HepG2 (cell line): ENCODE results near the gene COBLL1. TPM values are rescaled to one million over a fixed set of nuclear protein-coding genes. Genes with fewer than 3 reads are reported as not detected.

Experiments used
- ARNT ChIP-seq: fragments of 450-650 bp; IDR thresholded peaks from 2 replicates; pipeline ENCODE4 v1.6.1; 2017
- MLLT10 ChIP-seq: sonication (generic); formaldehyde crosslinking; IDR thresholded peaks from 2 replicates; pipeline ENCODE4 v1.4.0; 2020; ENCODE audit warnings: missing genetic modification reagents
- NKX3-1 ChIP-seq: sonication (generic); formaldehyde crosslinking; IDR thresholded peaks from 2 replicates; pipeline ENCODE4 v1.5.0; 2020; ENCODE audit warnings: missing genetic modification reagents
- PAX8 ChIP-seq: sonication (generic); formaldehyde crosslinking; IDR thresholded peaks from 2 replicates; pipeline ENCODE4 v1.8.0; 2022; ENCODE audit warnings: mild to moderate bottlenecking, missing genetic modification reagents, borderline replicate concordance
- PTBP1 ChIP-seq: fragments of 200-400 bp; formaldehyde crosslinking; IDR thresholded peaks from 2 replicates; pipeline ENCODE4 v1.6.1; 2018; ENCODE audit warnings: low read length, low read depth; ENCODE audit not compliant: poor library complexity, severe bottlenecking
- SETDB1 ChIP-seq: sonication (generic); formaldehyde crosslinking; IDR thresholded peaks from 2 replicates; pipeline ENCODE4 v1.5.1; 2020; ENCODE audit warnings: missing genetic modification reagents, mild to moderate bottlenecking, borderline replicate concordance
- SNAPC2 ChIP-seq: sonication (generic); formaldehyde crosslinking; IDR thresholded peaks from 2 replicates; pipeline ENCODE4 v1.8.1; 2022; ENCODE audit warnings: mild to moderate bottlenecking, missing genetic modification reagents
- SOX6 ChIP-seq, 2 experiments: fragments of 450-650 bp in 1 of 2; sonication (generic) in 1 of 2; formaldehyde crosslinking in 1 of 2; IDR thresholded peaks; 2 replicates each; pipeline versions ENCODE4 v1.4.0 to v1.6.1; 2017 to 2020; ENCODE audit warnings: antibody characterized with exemption in 1 of 2, mild to moderate bottlenecking in 1 of 2, missing genetic modification reagents in 1 of 2
- SRY ChIP-seq: sonication (generic); formaldehyde crosslinking; IDR thresholded peaks from 2 replicates; pipeline ENCODE4 v1.8.0; 2022; ENCODE audit warnings: mild to moderate bottlenecking, missing genetic modification reagents
- TMF1 ChIP-seq: sonication (generic); formaldehyde crosslinking; IDR thresholded peaks from 2 replicates; pipeline ENCODE4 v1.8.1; 2022; ENCODE audit warnings: low read depth, missing genetic modification reagents
- ZNF225 ChIP-seq: sonication (generic); formaldehyde crosslinking; IDR thresholded peaks from 2 replicates; pipeline ENCODE4 v1.4.0; 2020; ENCODE audit warnings: mild to moderate bottlenecking, missing genetic modification reagents
- ZNF3 ChIP-seq: IDR thresholded peaks from 2 replicates; pipeline ENCODE4 v1.7.0; 2017; ENCODE audit warnings: inconsistent platforms
- ZNF33A ChIP-seq: sonication (generic); formaldehyde crosslinking; IDR thresholded peaks from 2 replicates; pipeline ENCODE4 v1.5.1; 2020; ENCODE audit warnings: missing genetic modification reagents, mild to moderate bottlenecking, moderate library complexity, borderline replicate concordance
- ZNF879 ChIP-seq: sonication (generic); formaldehyde crosslinking; IDR thresholded peaks from 2 replicates; pipeline ENCODE4 v1.8.1; 2023; ENCODE audit warnings: missing genetic modification reagents
- polyA plus RNA-seq, 8 experiments: library from polyadenylated mRNA; depleted of rRNA in 3 of 8; stranded (reverse) in 7 of 8; unstranded in 1 of 8; fragments of >200 nt; fragmentation: Illumina TruSeq in 4 of 8; extraction: Trizol in 4 of 8; gene quantifications; 2 replicates each; pipeline versions ENCODE4 v1.2.1 to v1.2.3, GENCODE V29; 2011 to 2016; ENCODE audit warnings: low read depth in 4 of 8, missing spikeins in 1 of 8, mixed read lengths in 1 of 8; ENCODE audit not compliant: insufficient read depth in 1 of 8
- total RNA-seq, 5 experiments: library from RNA; depleted of rRNA; stranded (reverse); fragments of >200 nt; fragmentation: Illumina TruSeq; extraction: Trizol; gene quantifications; 2 replicates each; pipeline ENCODE4 v1.2.3, GENCODE V29; 2016; ENCODE audit warnings: low read depth in 1 of 5
- TF ChIP-seq, protein P1 (sequence below): sonication (generic); formaldehyde crosslinking; IDR thresholded peaks from 2 replicates; pipeline ENCODE4 v1.4.0; 2020; ENCODE audit warnings: missing genetic modification reagents
- TF ChIP-seq, protein P2 (sequence below): IDR thresholded peaks from 2 replicates; pipeline ENCODE4 v1.6.1; 2016; ENCODE audit warnings: missing genetic modification reagents, missing compliant biosample characterization
- TF ChIP-seq, protein P3 (sequence below): sonication (generic); formaldehyde crosslinking; IDR thresholded peaks from 2 replicates; pipeline ENCODE4 v1.4.0; 2020; ENCODE audit warnings: missing genetic modification reagents
- TF ChIP-seq, protein P4 (sequence below): sonication (generic); formaldehyde crosslinking; IDR thresholded peaks from 2 replicates; pipeline ENCODE4 v1.4.0; 2020; ENCODE audit warnings: missing genetic modification reagents; ENCODE audit errors: not compliant biosample characterization
- TF ChIP-seq, protein P5 (sequence below): sonication (generic); formaldehyde crosslinking; conservative IDR thresholded peaks from 2 replicates; pipeline ENCODE4 v1.4.0; 2020; ENCODE audit warnings: missing genetic modification reagents

The COBLL1 gene
- total and polyA plus RNA-seq, 2 of the 13 experiments (the other 11 are each of a cell fraction or from before 2014, with no cell fraction given): 32.6 to 86.8 TPM

DNA sequence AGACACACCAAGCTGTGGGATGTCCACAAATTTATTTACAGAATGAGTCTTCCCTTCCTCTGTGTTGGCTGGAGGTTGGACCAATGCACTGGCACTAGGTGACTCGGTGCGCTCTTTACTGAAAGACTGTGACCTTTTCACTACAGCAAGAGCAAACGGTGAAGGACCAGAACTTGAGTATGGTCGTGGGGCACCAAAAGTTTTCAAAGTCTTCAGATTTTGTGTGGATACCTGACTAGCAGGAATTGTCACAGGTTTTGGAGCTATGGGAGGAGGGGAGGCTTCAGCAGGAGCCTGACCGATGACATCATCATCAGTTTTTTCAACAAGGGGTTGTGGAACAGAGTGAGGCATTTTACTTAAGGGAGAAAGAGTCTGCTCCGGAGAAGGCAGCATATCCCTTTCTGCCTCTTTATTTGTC, 147.3 kb downstream of the COBLL1 start (continued):
- no peak for TF ChIP-seq SOX6 (IDR thresholded peaks at IDR 0.05)
- TF ChIP-seq SOX6 (CRISPR knock-in tag; IDR thresholded peaks at IDR 0.05): peak; percentile 52
- no peak for TF ChIP-seq SRY (CRISPR knock-in tag)
- TF ChIP-seq, protein P1, sequence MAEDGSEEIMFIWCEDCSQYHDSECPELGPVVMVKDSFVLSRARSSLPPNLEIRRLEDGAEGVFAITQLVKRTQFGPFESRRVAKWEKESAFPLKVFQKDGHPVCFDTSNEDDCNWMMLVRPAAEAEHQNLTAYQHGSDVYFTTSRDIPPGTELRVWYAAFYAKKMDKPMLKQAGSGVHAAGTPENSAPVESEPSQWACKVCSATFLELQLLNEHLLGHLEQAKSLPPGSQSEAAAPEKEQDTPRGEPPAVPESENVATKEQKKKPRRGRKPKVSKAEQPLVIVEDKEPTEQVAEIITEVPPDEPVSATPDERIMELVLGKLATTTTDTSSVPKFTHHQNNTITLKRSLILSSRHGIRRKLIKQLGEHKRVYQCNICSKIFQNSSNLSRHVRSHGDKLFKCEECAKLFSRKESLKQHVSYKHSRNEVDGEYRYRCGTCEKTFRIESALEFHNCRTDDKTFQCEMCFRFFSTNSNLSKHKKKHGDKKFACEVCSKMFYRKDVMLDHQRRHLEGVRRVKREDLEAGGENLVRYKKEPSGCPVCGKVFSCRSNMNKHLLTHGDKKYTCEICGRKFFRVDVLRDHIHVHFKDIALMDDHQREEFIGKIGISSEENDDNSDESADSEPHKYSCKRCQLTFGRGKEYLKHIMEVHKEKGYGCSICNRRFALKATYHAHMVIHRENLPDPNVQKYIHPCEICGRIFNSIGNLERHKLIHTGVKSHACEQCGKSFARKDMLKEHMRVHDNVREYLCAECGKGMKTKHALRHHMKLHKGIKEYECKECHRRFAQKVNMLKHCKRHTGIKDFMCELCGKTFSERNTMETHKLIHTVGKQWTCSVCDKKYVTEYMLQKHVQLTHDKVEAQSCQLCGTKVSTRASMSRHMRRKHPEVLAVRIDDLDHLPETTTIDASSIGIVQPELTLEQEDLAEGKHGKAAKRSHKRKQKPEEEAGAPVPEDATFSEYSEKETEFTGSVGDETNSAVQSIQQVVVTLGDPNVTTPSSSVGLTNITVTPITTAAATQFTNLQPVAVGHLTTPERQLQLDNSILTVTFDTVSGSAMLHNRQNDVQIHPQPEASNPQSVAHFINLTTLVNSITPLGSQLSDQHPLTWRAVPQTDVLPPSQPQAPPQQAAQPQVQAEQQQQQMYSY (CRISPR knock-in tag): no peak
- no peak for TF ChIP-seq ZNF225 (CRISPR knock-in tag)
- TF ChIP-seq, protein P2, sequence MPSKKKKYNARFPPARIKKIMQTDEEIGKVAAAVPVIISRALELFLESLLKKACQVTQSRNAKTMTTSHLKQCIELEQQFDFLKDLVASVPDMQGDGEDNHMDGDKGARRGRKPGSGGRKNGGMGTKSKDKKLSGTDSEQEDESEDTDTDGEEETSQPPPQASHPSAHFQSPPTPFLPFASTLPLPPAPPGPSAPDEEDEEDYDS (CRISPR knock-in tag): no peak
- TF ChIP-seq SETDB1 (CRISPR knock-in tag): no peak
- TF ChIP-seq, protein P3, sequence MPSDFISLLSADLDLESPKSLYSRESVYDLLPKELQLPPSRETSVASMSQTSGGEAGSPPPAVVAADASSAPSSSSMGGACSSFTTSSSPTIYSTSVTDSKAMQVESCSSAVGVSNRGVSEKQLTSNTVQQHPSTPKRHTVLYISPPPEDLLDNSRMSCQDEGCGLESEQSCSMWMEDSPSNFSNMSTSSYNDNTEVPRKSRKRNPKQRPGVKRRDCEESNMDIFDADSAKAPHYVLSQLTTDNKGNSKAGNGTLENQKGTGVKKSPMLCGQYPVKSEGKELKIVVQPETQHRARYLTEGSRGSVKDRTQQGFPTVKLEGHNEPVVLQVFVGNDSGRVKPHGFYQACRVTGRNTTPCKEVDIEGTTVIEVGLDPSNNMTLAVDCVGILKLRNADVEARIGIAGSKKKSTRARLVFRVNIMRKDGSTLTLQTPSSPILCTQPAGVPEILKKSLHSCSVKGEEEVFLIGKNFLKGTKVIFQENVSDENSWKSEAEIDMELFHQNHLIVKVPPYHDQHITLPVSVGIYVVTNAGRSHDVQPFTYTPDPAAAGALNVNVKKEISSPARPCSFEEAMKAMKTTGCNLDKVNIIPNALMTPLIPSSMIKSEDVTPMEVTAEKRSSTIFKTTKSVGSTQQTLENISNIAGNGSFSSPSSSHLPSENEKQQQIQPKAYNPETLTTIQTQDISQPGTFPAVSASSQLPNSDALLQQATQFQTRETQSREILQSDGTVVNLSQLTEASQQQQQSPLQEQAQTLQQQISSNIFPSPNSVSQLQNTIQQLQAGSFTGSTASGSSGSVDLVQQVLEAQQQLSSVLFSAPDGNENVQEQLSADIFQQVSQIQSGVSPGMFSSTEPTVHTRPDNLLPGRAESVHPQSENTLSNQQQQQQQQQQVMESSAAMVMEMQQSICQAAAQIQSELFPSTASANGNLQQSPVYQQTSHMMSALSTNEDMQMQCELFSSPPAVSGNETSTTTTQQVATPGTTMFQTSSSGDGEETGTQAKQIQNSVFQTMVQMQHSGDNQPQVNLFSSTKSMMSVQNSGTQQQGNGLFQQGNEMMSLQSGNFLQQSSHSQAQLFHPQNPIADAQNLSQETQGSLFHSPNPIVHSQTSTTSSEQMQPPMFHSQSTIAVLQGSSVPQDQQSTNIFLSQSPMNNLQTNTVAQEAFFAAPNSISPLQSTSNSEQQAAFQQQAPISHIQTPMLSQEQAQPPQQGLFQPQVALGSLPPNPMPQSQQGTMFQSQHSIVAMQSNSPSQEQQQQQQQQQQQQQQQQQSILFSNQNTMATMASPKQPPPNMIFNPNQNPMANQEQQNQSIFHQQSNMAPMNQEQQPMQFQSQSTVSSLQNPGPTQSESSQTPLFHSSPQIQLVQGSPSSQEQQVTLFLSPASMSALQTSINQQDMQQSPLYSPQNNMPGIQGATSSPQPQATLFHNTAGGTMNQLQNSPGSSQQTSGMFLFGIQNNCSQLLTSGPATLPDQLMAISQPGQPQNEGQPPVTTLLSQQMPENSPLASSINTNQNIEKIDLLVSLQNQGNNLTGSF: no peak
- no peak for TF ChIP-seq PTBP1
- TF ChIP-seq, protein P4, sequence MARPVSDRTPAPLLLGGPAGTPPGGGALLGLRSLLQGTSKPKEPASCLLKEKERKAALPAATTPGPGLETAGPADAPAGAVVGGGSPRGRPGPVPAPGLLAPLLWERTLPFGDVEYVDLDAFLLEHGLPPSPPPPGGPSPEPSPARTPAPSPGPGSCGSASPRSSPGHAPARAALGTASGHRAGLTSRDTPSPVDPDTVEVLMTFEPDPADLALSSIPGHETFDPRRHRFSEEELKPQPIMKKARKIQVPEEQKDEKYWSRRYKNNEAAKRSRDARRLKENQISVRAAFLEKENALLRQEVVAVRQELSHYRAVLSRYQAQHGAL (CRISPR knock-in tag): no peak
- TF ChIP-seq MLLT10 (CRISPR knock-in tag): no peak
- TF ChIP-seq, protein P5, sequence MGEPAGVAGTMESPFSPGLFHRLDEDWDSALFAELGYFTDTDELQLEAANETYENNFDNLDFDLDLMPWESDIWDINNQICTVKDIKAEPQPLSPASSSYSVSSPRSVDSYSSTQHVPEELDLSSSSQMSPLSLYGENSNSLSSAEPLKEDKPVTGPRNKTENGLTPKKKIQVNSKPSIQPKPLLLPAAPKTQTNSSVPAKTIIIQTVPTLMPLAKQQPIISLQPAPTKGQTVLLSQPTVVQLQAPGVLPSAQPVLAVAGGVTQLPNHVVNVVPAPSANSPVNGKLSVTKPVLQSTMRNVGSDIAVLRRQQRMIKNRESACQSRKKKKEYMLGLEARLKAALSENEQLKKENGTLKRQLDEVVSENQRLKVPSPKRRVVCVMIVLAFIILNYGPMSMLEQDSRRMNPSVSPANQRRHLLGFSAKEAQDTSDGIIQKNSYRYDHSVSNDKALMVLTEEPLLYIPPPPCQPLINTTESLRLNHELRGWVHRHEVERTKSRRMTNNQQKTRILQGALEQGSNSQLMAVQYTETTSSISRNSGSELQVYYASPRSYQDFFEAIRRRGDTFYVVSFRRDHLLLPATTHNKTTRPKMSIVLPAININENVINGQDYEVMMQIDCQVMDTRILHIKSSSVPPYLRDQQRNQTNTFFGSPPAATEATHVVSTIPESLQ: no peak
- no peak for TF ChIP-seq ZNF879 (CRISPR knock-in tag)
- no peak for TF ChIP-seq ZNF33A (CRISPR knock-in tag)
- TF ChIP-seq NKX3-1: no peak
- TF ChIP-seq ARNT: no peak
- no peak for TF ChIP-seq SNAPC2 (CRISPR knock-in tag)
- TF ChIP-seq ZNF3 (CRISPR knock-in tag): no peak
- TF ChIP-seq PAX8 (CRISPR knock-in tag): no peak
- no peak for TF ChIP-seq TMF1 (CRISPR knock-in tag)
